Measurements from ENCODE around the gene FAM43A.
A peak's percentile ranks its signal among the peaks of the same experiment; 100 is the strongest.

Gene FAM43A

GRCh38 chr3:194725346-194725745, 39.7 kb downstream of the FAM43A start:
- TF ChIP-seq CTCF (IDR thresholded peaks at IDR 0.05; ENCODE audit: control insufficient read depth, extremely low read depth, insufficient read depth): no peak
- no peak for DNase-seq (ENCODE audit: low read depth)
- no peak overlapping the region for H3K4me3 ChIP-seq (ENCODE audit: low read depth, low read length)

- TF ChIP-seq CTCF (IDR thresholded peaks at IDR 0.05; ENCODE audit: control insufficient read depth, extremely low read depth, insufficient read depth): no peak
- H3K4me3 ChIP-seq (ENCODE audit: low read depth, low read length): no peak overlapping the region
- DNase-seq (ENCODE audit: low read depth): peak; percentile 49
Measured at GRCh38 chr3:194727435-194728128, 41.9 kb downstream of the FAM43A start.

GRCh38 chr3:194728986-194729385, 43.3 kb downstream of the FAM43A start:
- no peak overlapping the region for H3K4me3 ChIP-seq (ENCODE audit: low read depth, low read length)
- DNase-seq (ENCODE audit: low read depth): no peak
- TF ChIP-seq CTCF (IDR thresholded peaks at IDR 0.05; ENCODE audit: control insufficient read depth, extremely low read depth, insufficient read depth): no peak

- TF ChIP-seq CTCF (IDR thresholded peaks at IDR 0.05; ENCODE audit: control insufficient read depth, extremely low read depth, insufficient read depth): no peak
- peak; percentile 97 for DNase-seq (ENCODE audit: low read depth)
- H3K4me3 ChIP-seq (ENCODE audit: low read depth, low read length): 0 out of 2 replicates have a peak overlapping the region, but pooled peaks have one; percentile 16
Measured at GRCh38 chr3:194730365-194730764, 44.7 kb downstream of the FAM43A start.

- DNase-seq (ENCODE audit: low read depth): no peak
- no peak for TF ChIP-seq CTCF (IDR thresholded peaks at IDR 0.05; ENCODE audit: control insufficient read depth, extremely low read depth, insufficient read depth)
- no peak overlapping the region for H3K4me3 ChIP-seq (ENCODE audit: low read depth, low read length)
Measured at GRCh38 chr3:194731506-194732073, 45.9 kb downstream of the FAM43A start.

GRCh38 chr3:194732617-194733016, 46.9 kb downstream of the FAM43A start:
- no peak for TF ChIP-seq CTCF (IDR thresholded peaks at IDR 0.05; ENCODE audit: control insufficient read depth, extremely low read depth, insufficient read depth)
- DNase-seq (ENCODE audit: low read depth): no peak
- no peak overlapping the region for H3K4me3 ChIP-seq (ENCODE audit: low read depth, low read length)
